ES-I3 (cell line): ENCODE measurements around the gene TMOD2.

Source experiments
- H3K36me3 ChIP-seq: 2 replicates; pipeline ENCODE4 v1.6.1; 2013; ENCODE audit warnings: mild to moderate bottlenecking, low read length, control low read depth, moderate library complexity; ENCODE audit not compliant: insufficient read depth
- H3K4me1 ChIP-seq: 2 replicates; pipeline ENCODE4 v1.6.1; 2013; ENCODE audit warnings: mild to moderate bottlenecking, control low read depth, low read length; ENCODE audit not compliant: insufficient read depth
- H3K9ac ChIP-seq: 2 replicates; pipeline ENCODE4 v1.6.1; 2013; ENCODE audit warnings: low read depth, mild to moderate bottlenecking, low read length, moderate library complexity
- H3K9me3 ChIP-seq: 2 replicates; pipeline ENCODE4 v1.6.1; 2013; ENCODE audit warnings: mild to moderate bottlenecking, low read length, moderate library complexity; ENCODE audit not compliant: control insufficient read depth, insufficient read depth

The TMOD2 gene

DNA sequence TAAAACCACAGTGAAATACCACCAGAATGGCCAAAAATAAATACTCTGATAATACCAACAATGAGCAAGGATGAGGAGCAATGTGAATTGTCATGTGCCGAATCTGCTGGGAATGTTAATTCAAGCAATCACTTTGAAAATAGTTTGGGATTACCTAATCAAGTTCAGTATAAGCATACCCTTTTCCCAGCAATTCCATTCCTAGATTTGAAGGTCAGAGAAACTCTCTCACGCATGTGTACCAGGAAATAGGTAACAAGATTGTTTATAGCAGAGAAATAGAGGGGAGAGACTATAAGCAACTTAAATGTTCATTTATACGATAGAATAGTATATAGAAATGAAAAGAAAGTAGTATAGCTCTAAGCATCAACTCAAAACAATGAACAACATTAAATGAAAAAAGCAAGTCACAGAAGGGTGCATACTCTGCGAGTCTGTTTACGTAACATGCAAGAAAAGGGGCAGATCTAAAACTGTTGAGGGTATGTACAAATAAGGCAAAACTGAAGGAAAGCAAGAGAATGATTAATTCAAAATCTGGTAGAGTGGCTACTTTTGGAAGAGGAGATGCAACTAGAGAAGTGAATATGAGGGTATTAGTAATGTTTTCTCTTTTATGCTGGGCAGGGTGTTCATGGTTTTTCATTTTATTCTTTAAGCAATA is 105.5 kb downstream of the TMOD2 start:
- H3K9ac ChIP-seq = no peak overlapping the region
- H3K9me3 ChIP-seq = no peaks in the 10 kb centered on the region
- peaks cover 10% of the 10 kb centered on the region for H3K4me1 ChIP-seq
- no peaks in the 10 kb centered on the region for H3K36me3 ChIP-seq

DNA sequence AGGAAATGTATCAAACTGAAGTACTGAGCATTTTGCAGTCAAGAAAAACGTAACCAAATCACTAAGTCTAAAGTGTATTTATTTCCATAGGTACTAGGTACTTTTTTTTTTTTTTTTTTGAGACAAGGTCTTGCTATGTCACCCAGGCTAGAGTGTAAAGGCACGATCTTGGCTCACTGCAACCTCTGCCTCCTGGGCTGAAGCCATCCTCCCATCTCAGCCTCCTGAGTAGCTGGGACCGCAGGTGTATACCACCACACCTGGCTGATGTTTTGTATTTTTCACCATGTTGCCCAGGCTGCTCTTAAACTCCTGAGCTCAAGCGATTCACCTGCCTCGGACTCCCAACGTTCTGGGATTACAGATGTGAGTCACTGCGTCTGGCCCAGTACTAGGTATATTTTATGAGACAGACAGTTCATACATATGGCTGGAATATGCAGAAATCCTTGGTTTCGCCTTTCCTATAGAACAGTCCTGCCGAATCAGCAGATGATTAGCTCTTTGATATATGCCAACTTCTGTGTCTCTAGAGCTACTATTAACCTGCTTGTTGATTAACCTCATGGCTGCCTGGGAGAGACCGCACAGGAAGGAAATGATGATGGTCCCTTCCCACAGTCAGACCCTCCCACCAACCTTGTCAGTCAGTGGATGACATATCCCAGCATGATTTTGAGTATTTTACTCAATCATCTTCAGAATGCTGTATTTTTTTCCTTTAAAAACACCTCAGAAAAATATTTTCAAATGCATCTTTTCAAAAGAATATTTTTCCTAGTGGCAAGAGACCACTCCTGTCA is 110.4 kb downstream of the TMOD2 start:
- Histone ChIP-seq H3K9me3 (no peaks in the 10 kb centered on the region), H3K36me3 (no peaks in the 10 kb centered on the region), H3K4me1 (peaks cover 9% of the 10 kb centered on the region; the same call in 1 of the 2 replicates), H3K9ac (no peak overlapping the region)

DNA sequence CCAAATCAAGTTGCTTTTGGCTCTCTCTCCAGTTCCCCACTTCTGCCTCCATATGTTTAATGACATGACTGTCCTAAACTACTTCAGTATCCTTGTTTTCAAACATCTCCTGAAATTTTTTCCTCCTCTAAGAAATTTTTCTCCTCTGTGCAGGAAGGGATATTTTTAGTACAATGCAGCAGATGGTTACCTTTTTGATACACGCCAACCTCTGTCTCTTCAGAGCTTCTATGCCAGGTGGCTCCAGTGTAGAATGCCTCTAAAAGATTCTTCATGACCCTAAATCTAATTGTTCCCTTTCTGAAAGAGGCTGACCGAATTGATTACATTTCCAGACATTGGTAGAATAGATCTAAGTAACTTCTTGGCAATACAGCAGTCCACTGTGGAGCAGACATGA is 111.7 kb downstream of the TMOD2 start:
- Histone ChIP-seq H3K4me1 (peaks cover 11% of the 10 kb centered on the region; the same call in 1 of the 2 replicates), H3K9me3 (no peaks in the 10 kb centered on the region), H3K36me3 (no peaks in the 10 kb centered on the region), H3K9ac (no peak overlapping the region)

DNA sequence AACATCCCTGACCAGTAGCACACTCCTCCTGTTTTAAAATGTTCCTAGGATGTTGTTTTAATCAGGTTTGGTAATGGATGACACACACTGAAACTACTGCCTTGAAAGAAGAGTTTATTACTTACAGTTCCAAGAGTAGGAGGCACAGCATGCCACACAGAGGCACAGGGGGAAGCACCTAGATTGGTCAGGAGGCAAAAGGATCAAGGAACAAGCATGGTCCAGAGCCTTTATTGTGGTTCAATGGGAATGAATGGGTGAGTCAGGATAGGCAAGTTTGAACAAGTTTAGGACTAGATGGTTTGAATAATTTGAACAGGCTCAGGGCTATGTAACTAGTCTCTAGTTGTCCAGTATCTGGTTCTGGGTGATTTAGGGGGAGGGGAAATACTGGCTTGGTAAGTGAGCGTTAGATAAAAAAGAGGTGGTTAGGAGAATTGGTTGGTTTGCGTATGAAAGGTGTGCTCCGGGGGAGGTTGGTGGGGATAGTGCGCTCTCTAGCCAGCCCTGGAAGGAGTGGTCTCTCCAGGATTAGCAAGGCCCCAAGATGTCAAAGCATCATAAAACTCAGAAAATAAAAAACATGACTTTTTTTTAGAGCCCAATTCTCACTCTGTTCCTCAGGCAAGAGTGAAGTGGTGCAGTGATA is 113.1 kb downstream of the TMOD2 start:
- Histone ChIP-seq H3K9me3 (no peaks in the 10 kb centered on the region), H3K36me3 (no peaks in the 10 kb centered on the region), H3K4me1 (peaks cover 11% of the 10 kb centered on the region; the same call in 1 of the 2 replicates), H3K9ac (no peak overlapping the region)

DNA sequence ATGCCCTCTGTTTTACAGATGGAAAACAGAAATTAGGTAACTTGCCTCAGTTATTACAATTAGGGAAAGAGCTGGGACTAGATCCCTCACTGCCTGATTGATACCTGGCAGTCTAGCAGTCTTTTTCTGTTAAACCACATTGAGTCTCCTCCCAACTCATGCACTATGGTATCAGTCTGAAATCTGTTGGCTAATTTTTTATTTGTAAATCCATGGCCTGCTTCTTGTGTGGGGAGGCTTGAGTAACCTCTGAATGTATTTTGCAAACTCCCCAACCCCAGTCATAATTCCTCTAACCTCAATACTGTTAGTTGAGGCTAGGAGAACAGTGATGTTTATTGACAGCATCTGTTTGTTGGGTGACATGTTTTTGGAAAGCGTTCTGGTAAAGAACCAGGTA is 113.9 kb downstream of the TMOD2 start:
- Histone ChIP-seq H3K9me3 (0 out of 2 replicates have a peak, but pooled peaks cover 1% of the 10 kb centered on the region), H3K36me3 (no peaks in the 10 kb centered on the region), H3K4me1 (peaks cover 11% of the 10 kb centered on the region; the same call in 1 of the 2 replicates), H3K9ac (no peak overlapping the region)
